Smooth muscle cell (in vitro differentiated cells): ENCODE data around the gene SLC35A2. TPM values are rescaled to one million over a fixed set of nuclear protein-coding genes. Genes with fewer than 3 reads are reported as not detected.

Experiments
- polyA plus RNA-seq: library from polyadenylated mRNA; unstranded; fragments of >200 nt; fragmentation: Nextera tagmentation; extraction: Ambion mirVana; gene quantifications from 2 replicates; pipeline ENCODE4 v1.2.1, GENCODE V29; 2016
- small RNA-seq: library from RNA; depleted of rRNA; stranded (forward); fragments of <200 nt; gene quantifications from one replicate; pipeline ENCODE3, GENCODE V24; 2014
- total RNA-seq: library from RNA; depleted of rRNA; stranded (reverse); fragments of >200 nt; gene quantifications from 2 replicates; pipeline ENCODE4 v1.2.3, GENCODE V29; 2014

SLC35A2 gene
- total and polyA plus RNA-seq, 2 experiments from 2014 or later = 72.0 to 98.2 TPM

Small RNAs within 50 kb of the gene (small RNA-seq; reads per million reads assigned to genes)
- gene RNU6-722P = not detected

Other genes with a start within 250 kb of the SLC35A2 start
- gene WAS, start 227.8 kb downstream of the SLC35A2 start, total RNA-seq = 0.54 and 2.5 TPM in 2 replicates
- 0.15 and 0.24 TPM in 2 replicates for gene WAS, start 227.8 kb downstream of the SLC35A2 start, polyA plus RNA-seq
- gene SUV39H1, start 214.9 kb downstream of the SLC35A2 start, total RNA-seq = 2.6 and 2.7 TPM in 2 replicates
- 5.6 and 7.7 TPM in 2 replicates for gene SUV39H1, start 214.9 kb downstream of the SLC35A2 start, polyA plus RNA-seq
- not detected in 2 replicates for gene GLOD5, start 149.9 kb downstream of the SLC35A2 start, total RNA-seq
- gene GLOD5, start 149.9 kb downstream of the SLC35A2 start, polyA plus RNA-seq = not detected in 2 replicates
- not detected in 2 replicates for gene GATA1, start 125.1 kb downstream of the SLC35A2 start, total RNA-seq
- not detected in 2 replicates for gene GATA1, start 125.1 kb downstream of the SLC35A2 start, polyA plus RNA-seq
- 46.0 and 76.1 TPM in 2 replicates for gene HDAC6, start 109.6 kb downstream of the SLC35A2 start, total RNA-seq
- 68.9 and 71.3 TPM in 2 replicates for gene HDAC6, start 109.6 kb downstream of the SLC35A2 start, polyA plus RNA-seq
- not detected in 2 replicates for gene ERAS, start 85.1 kb downstream of the SLC35A2 start, total RNA-seq
- not detected in 2 replicates for gene ERAS, start 85.1 kb downstream of the SLC35A2 start, polyA plus RNA-seq
- 7.8 and 11.6 TPM in 2 replicates for gene PCSK1N, start 76.0 kb downstream of the SLC35A2 start, total RNA-seq
- gene PCSK1N, start 76.0 kb downstream of the SLC35A2 start, polyA plus RNA-seq = 14.4 and 51.9 TPM in 2 replicates
- gene TIMM17B, start 13.9 kb downstream of the SLC35A2 start, total RNA-seq = 68.6 and 78.8 TPM in 2 replicates
- gene TIMM17B, start 13.9 kb downstream of the SLC35A2 start, polyA plus RNA-seq = 134 and 141 TPM in 2 replicates
- gene PQBP1, start 13.7 kb downstream of the SLC35A2 start, total RNA-seq = 17.0 and 20.6 TPM in 2 replicates
- gene PQBP1, start 13.7 kb downstream of the SLC35A2 start, polyA plus RNA-seq = 46.7 and 48.2 TPM in 2 replicates
- 7.6 and 9.4 TPM in 2 replicates for gene PIM2, start 7.4 kb upstream of the SLC35A2 start, total RNA-seq
- gene PIM2, start 7.4 kb upstream of the SLC35A2 start, polyA plus RNA-seq = 7.4 and 8.7 TPM in 2 replicates
- gene OTUD5, start 46.0 kb upstream of the SLC35A2 start, total RNA-seq = 30.7 and 36.1 TPM in 2 replicates
- 55.1 and 62.1 TPM in 2 replicates for gene OTUD5, start 46.0 kb upstream of the SLC35A2 start, polyA plus RNA-seq
- gene KCND1, start 60.2 kb upstream of the SLC35A2 start, total RNA-seq = 0.94 and 1.2 TPM in 2 replicates
- gene KCND1, start 60.2 kb upstream of the SLC35A2 start, polyA plus RNA-seq = 3.0 and 3.3 TPM in 2 replicates
- 10.0 and 13.9 TPM in 2 replicates for gene GRIPAP1, start 90.6 kb upstream of the SLC35A2 start, total RNA-seq
- 14.9 and 20.2 TPM in 2 replicates for gene GRIPAP1, start 90.6 kb upstream of the SLC35A2 start, polyA plus RNA-seq
- gene TFE3, start 131.7 kb upstream of the SLC35A2 start, total RNA-seq = 23.6 and 27.0 TPM in 2 replicates
- gene TFE3, start 131.7 kb upstream of the SLC35A2 start, polyA plus RNA-seq = 35.2 and 40.7 TPM in 2 replicates
- gene CCDC120, start 147.4 kb upstream of the SLC35A2 start, total RNA-seq = 1.3 and 2.0 TPM in 2 replicates
- gene CCDC120, start 147.4 kb upstream of the SLC35A2 start, polyA plus RNA-seq = 5.4 and 9.9 TPM in 2 replicates
- gene PRAF2, start 162.4 kb upstream of the SLC35A2 start, total RNA-seq = 21.3 and 43.6 TPM in 2 replicates
- gene PRAF2, start 162.4 kb upstream of the SLC35A2 start, polyA plus RNA-seq = 134 and 143 TPM in 2 replicates
- 31.4 and 39.6 TPM in 2 replicates for gene WDR45, start 168.2 kb upstream of the SLC35A2 start, total RNA-seq
- gene WDR45, start 168.2 kb upstream of the SLC35A2 start, polyA plus RNA-seq = 38.9 and 49.1 TPM in 2 replicates
- 15.5 and 28.0 TPM in 2 replicates for gene GPKOW, start 212.1 kb upstream of the SLC35A2 start, total RNA-seq
- gene GPKOW, start 212.1 kb upstream of the SLC35A2 start, polyA plus RNA-seq = 32.0 and 32.4 TPM in 2 replicates